SK-N-SH (cell line): ENCODE data around the gene GRIN2A. TPM values are rescaled to one million over a fixed set of nuclear protein-coding genes. Genes with fewer than 3 reads are reported as not detected.

Source experiments
- CTCF ChIA-PET: fragments of 300-600, 350-600 bp; formaldehyde crosslinking; extraction: SDS; loops from one replicate; lab custom pipeline; 2021; lab: Yijun Ruan, JAX
- POLR2A ChIA-PET: fragments of 350-600 bp; sonication (Branson Sonifier 250); formaldehyde crosslinking; extraction: SDS; loops from one replicate; lab custom pipeline; 2020; ENCODE audit warnings: antibody characterized with exemption, inconsistent platforms; lab: Yijun Ruan, JAX
- DNase-seq: peaks from one replicate; pipeline ENCODE4 v3.0.0; 2012
- H2AFZ ChIP-seq: fragments of 200-600 bp; sonication (generic); 2 replicates; pipeline ENCODE4 v1.8.1; 2016; ENCODE audit warnings: antibody characterized with exemption, mild to moderate bottlenecking, low read depth
- H3F3A ChIP-seq: fragments of 200-600 bp; sonication (generic); replicated peaks from 2 replicates; pipeline ENCODE3; 2016; ENCODE audit warnings: antibody characterized with exemption, mild to moderate bottlenecking; ENCODE audit not compliant: insufficient read depth
- H3K27ac ChIP-seq, 2 experiments: fragments of 200-500 bp in 1 of 2; fragments of 200-600 bp in 1 of 2; sonication (Bioruptor generic) in 1 of 2; sonication (generic), shearing (Covaris generic) in 1 of 2; 2 replicates each; pipeline versions ENCODE4 v1.5.1 to v1.6.1; 2014 to 2016; ENCODE audit warnings: low read depth in 2 of 2, inconsistent platforms in 1 of 2, low read length in 1 of 2, mild to moderate bottlenecking in 1 of 2, mixed read lengths in 1 of 2
- H3K27me3 ChIP-seq: fragments of 200-600 bp; sonication (generic), shearing (Covaris generic); 2 replicates; pipeline ENCODE4 v1.6.1; 2016; ENCODE audit warnings: mixed run types; ENCODE audit not compliant: insufficient read depth
- H3K36me3 ChIP-seq, 2 experiments: fragments of 200-500 bp in 1 of 2; fragments of 200-600 bp in 1 of 2; sonication (Bioruptor generic) in 1 of 2; sonication (generic) in 1 of 2; replicated peaks in 1 of 2; 2 replicates each; pipeline versions ENCODE3 to v1.5.1; 2014 to 2016; ENCODE audit warnings: low read length in 1 of 2, mild to moderate bottlenecking in 1 of 2; ENCODE audit not compliant: insufficient read depth in 2 of 2, control insufficient read depth in 1 of 2
- H3K4me1 ChIP-seq, 2 experiments: fragments of 200-500 bp in 1 of 2; fragments of 200-600 bp in 1 of 2; sonication (Bioruptor generic) in 1 of 2; sonication (generic), shearing (Covaris generic) in 1 of 2; 2 replicates each; pipeline versions ENCODE4 v1.5.1 to v1.6.1; 2014 to 2016; ENCODE audit warnings: low read depth in 1 of 2, low read length in 1 of 2, mixed run types in 1 of 2; ENCODE audit not compliant: insufficient read depth in 2 of 2, control insufficient read depth in 1 of 2
- H3K4me2 ChIP-seq: fragments of 200-600 bp; sonication (generic), shearing (Covaris generic); 2 replicates; pipeline ENCODE4 v1.6.1; 2017; ENCODE audit warnings: mixed run types
- H3K4me3 ChIP-seq, 2 experiments: fragments of 200-500 bp in 1 of 2; fragments of 200-600 bp in 1 of 2; sonication (Bioruptor generic) in 1 of 2; sonication (generic), shearing (Covaris generic) in 1 of 2; 2 replicates each; pipeline versions ENCODE4 v1.5.1 to v1.8.1; 2014 to 2016; ENCODE audit warnings: low read depth in 2 of 2, inconsistent platforms in 1 of 2, low read length in 1 of 2, mild to moderate bottlenecking in 1 of 2, mixed read lengths in 1 of 2, moderate library complexity in 1 of 2
- H3K79me2 ChIP-seq: fragments of 200-600 bp; sonication (generic); 2 replicates; pipeline ENCODE4 v1.8.1; 2017; ENCODE audit warnings: mild to moderate bottlenecking; ENCODE audit not compliant: insufficient read depth
- H3K9ac ChIP-seq: fragments of 200-600 bp; sonication (generic); 2 replicates; pipeline ENCODE4 v1.6.1; 2017; ENCODE audit warnings: mixed run types
- H3K9me2 ChIP-seq: fragments of 200-600 bp; sonication (generic); 2 replicates; pipeline ENCODE4 v1.6.1; 2017; ENCODE audit warnings: mixed run types
- H3K9me3 ChIP-seq: fragments of 200-600 bp; sonication (generic); 2 replicates; pipeline ENCODE4 v1.6.1; 2017; ENCODE audit warnings: mixed run types, mild to moderate bottlenecking, moderate library complexity
- H4K20me1 ChIP-seq: fragments of 200-600 bp; sonication (generic); 2 replicates; pipeline ENCODE4 v1.6.1; 2017; ENCODE audit warnings: mild to moderate bottlenecking, mixed run types; ENCODE audit not compliant: insufficient read depth
- CTCF ChIP-seq: fragments of 200-600 bp; sonication (generic); IDR thresholded peaks from 2 replicates; pipeline ENCODE4 v1.6.1; 2017; ENCODE audit warnings: antibody characterized with exemption, mild to moderate bottlenecking, moderate library complexity
- ELF1 ChIP-seq: IDR thresholded peaks from 2 replicates; pipeline ENCODE4 v1.4.0; 2012
- EP300 ChIP-seq, 2 experiments: IDR thresholded peaks; 2 replicates each; pipeline versions ENCODE4 v1.4.0 to v1.6.1; 2012; ENCODE audit warnings: borderline replicate concordance in 1 of 2, low read depth in 1 of 2, low read length in 1 of 2
- FOSL2 ChIP-seq: IDR thresholded peaks from 2 replicates; pipeline ENCODE4 v1.4.0; 2012; ENCODE audit warnings: low read depth, mild to moderate bottlenecking, moderate library complexity, borderline replicate concordance
- IRF3 ChIP-seq: fragments of 150-350 bp; IDR thresholded peaks from 2 replicates; pipeline ENCODE4 v1.6.1; 2016; ENCODE audit warnings: mild to moderate bottlenecking, low read depth, low read length
- JUND ChIP-seq: IDR thresholded peaks from 2 replicates; pipeline ENCODE4 v1.4.0; 2012
- MAX ChIP-seq: IDR thresholded peaks from 2 replicates; pipeline ENCODE4 v1.4.0; 2012; ENCODE audit warnings: low read depth
- MXI1 ChIP-seq: IDR thresholded peaks from 2 replicates; pipeline ENCODE4 v1.6.1; 2012; ENCODE audit warnings: mild to moderate bottlenecking, low read depth, low read length, improper control_type of control experiment
- NRF1 ChIP-seq: IDR thresholded peaks from 2 replicates; pipeline ENCODE4 v1.6.1; 2012; ENCODE audit warnings: low read depth, mild to moderate bottlenecking, low read length
- RAD21 ChIP-seq: IDR thresholded peaks from 2 replicates; pipeline ENCODE4 v1.6.1; 2012; ENCODE audit warnings: mild to moderate bottlenecking, low read length
- RCOR1 ChIP-seq: fragments of 150-350 bp; IDR thresholded peaks from 2 replicates; pipeline ENCODE4 v1.6.1; 2017; ENCODE audit warnings: antibody characterized with exemption, low read length
- RFX5 ChIP-seq: IDR thresholded peaks from 2 replicates; pipeline ENCODE4 v1.6.1; 2012; ENCODE audit warnings: mild to moderate bottlenecking, improper control_type of control experiment, low read length
- RXRA ChIP-seq: IDR thresholded peaks from 2 replicates; pipeline ENCODE4 v1.4.0; 2012; ENCODE audit warnings: low read depth, mild to moderate bottlenecking, borderline replicate concordance
- SIN3A ChIP-seq: IDR thresholded peaks from 2 replicates; pipeline ENCODE4 v1.6.1; 2012; ENCODE audit warnings: low read depth, mild to moderate bottlenecking, low read length, moderate library complexity, borderline replicate concordance
- SMC3 ChIP-seq: IDR thresholded peaks from 2 replicates; pipeline ENCODE4 v1.6.1; 2012; ENCODE audit warnings: low read depth, low read length, improper control_type of control experiment
- TAF1 ChIP-seq: IDR thresholded peaks from 2 replicates; pipeline ENCODE4 v1.6.1; 2012; ENCODE audit warnings: low read depth, mild to moderate bottlenecking, low read length, moderate library complexity, borderline replicate concordance
- TEAD4 ChIP-seq: IDR thresholded peaks from 2 replicates; pipeline ENCODE4 v1.4.0; 2012; ENCODE audit warnings: mild to moderate bottlenecking, borderline replicate concordance; ENCODE audit not compliant: insufficient read depth
- USF1 ChIP-seq: IDR thresholded peaks from 2 replicates; pipeline ENCODE4 v1.4.0; 2012; ENCODE audit warnings: low read depth, borderline replicate concordance
- USF2 ChIP-seq: fragments of 150-350 bp; IDR thresholded peaks from 2 replicates; pipeline ENCODE4 v1.6.1; 2017; ENCODE audit warnings: antibody characterized with exemption, low read length, low read depth, borderline replicate concordance
- ZBTB33 ChIP-seq: IDR thresholded peaks from 2 replicates; pipeline ENCODE4 v1.4.0; 2012; ENCODE audit warnings: low read depth, borderline replicate concordance
- WGBS: methylation state at CpG from one replicate; pipeline ENCODE4 v1.1.6; 2017; ENCODE audit warnings: low lambda C conversion rate; 5-methylcytosine and 5-hydroxymethylcytosine counted together
- polyA plus RNA-seq, 3 experiments: library from polyadenylated mRNA; depleted of rRNA; stranded (reverse); fragments of >200 nt; gene quantifications; 2 replicates each; pipeline ENCODE4 v1.2.3, GENCODE V29; 2012

Gene GRIN2A
- polyA plus RNA-seq, 1 of the 3 experiments (the other 2 are of a cell fraction), result not detected

- 15% methylated on average over 7 of the region's 7 CpGs for WGBS
- CTCF ChIA-PET, result no interaction called here
- H3K9ac ChIP-seq, result no peak overlapping the region
- no peaks in the 10 kb centered on the region; a peak in 1 of 4 replicates for H3K4me1 ChIP-seq
- TF ChIP-seq TAF1 (no peak), RCOR1 (no peak), FOSL2 (no peak), MXI1 (no peak), RXRA (no peak), MAX (no peak), USF2 (no peak), IRF3 (no peak), ELF1 (no peak), USF1 (no peak)
- H2AFZ ChIP-seq, result no peak overlapping the region
- H3K27ac ChIP-seq, result no peak overlapping the region
- POLR2A ChIA-PET, result no interaction called here
- H3K9me3 ChIP-seq, result no peaks in the 10 kb centered on the region
- H4K20me1 ChIP-seq, result no peaks in the 10 kb centered on the region
- no peak for DNase-seq
- H3F3A ChIP-seq, result no peaks in the 10 kb centered on the region
- H3K4me2 ChIP-seq, result no peak overlapping the region
- H3K9me2 ChIP-seq, result no peaks in the 10 kb centered on the region
- no peaks in the 10 kb centered on the region for H3K27me3 ChIP-seq
- no peaks in the 10 kb centered on the region for H3K36me3 ChIP-seq
- no peak overlapping the region for H3K4me3 ChIP-seq
- H3K79me2 ChIP-seq, result no peaks in the 10 kb centered on the region
Observed at GRCh38 chr16:10036956-10037355, 145.3 kb downstream of the GRIN2A start.

GRCh38 chr16:10033556-10033955, 148.7 kb downstream of the GRIN2A start:
- no peaks in the 10 kb centered on the region for H3K9me3 ChIP-seq
- H3K4me3 ChIP-seq, result no peak overlapping the region
- ChIA-PET CTCF (interaction anchor here (1.1 kb wide), 1 partner anchor 11 kb away, joined by 3 read pairs; no protein-coding TSS in a partner anchor), POLR2A (no interaction called here)
- no peak overlapping the region for H3K4me2 ChIP-seq
- DNase-seq, result no peak
- TF ChIP-seq SIN3A (no peak), USF2 (no peak), CTCF (no peak), JUND (no peak), TEAD4 (no peak), NRF1 (no peak), SMC3 (no peak), RAD21 (no peak), EP300 (IDR thresholded peaks at IDR 0.05; ENCODE audit: borderline replicate concordance in 1 of 2, low read depth in 1 of 2, low read length in 1 of 2) (no peak), ELF1 (no peak), MAX (no peak), ZBTB33 (no peak), MXI1 (no peak), RFX5 (no peak)
- no peak overlapping the region for H3K9ac ChIP-seq
- H3F3A ChIP-seq, result no peaks in the 10 kb centered on the region
- 57% methylated on average over 5 of the region's 5 CpGs for WGBS
- H3K79me2 ChIP-seq, result no peaks in the 10 kb centered on the region
- H3K27me3 ChIP-seq, result no peaks in the 10 kb centered on the region
- H3K4me1 ChIP-seq, result no peaks in the 10 kb centered on the region
- H3K9me2 ChIP-seq, result no peaks in the 10 kb centered on the region
- H3K27ac ChIP-seq, result no peak overlapping the region
- no peaks in the 10 kb centered on the region for H4K20me1 ChIP-seq
- H3K36me3 ChIP-seq, result no peaks in the 10 kb centered on the region
- no peak overlapping the region for H2AFZ ChIP-seq
